Limb (tissue), 2 donors: ENCODE results near the gene SCD.

Source experiments
- DNase-seq, 2 donors: peaks; one replicate each; pipeline ENCODE4 v3.0.0-alpha.2; 2016; ENCODE audit errors: extremely low spot score in 2 of 2

Gene SCD

GRCh38 chr10:100340948-100341847 is 5.8 kb upstream of the SCD start:
- peak in 1 of 2 donors; percentile 37 for DNase-seq

GRCh38 chr10:100341953-100342626 is 4.9 kb upstream of the SCD start:
- DNase-seq = peak in 1 of 2 donors; percentile 39

- no peak for DNase-seq
Measured at GRCh38 chr10:100342627-100342972, 4.4 kb upstream of the SCD start.

- DNase-seq = no peak
Measured at GRCh38 chr10:100344241-100344788, 2.7 kb upstream of the SCD start.

DNA sequence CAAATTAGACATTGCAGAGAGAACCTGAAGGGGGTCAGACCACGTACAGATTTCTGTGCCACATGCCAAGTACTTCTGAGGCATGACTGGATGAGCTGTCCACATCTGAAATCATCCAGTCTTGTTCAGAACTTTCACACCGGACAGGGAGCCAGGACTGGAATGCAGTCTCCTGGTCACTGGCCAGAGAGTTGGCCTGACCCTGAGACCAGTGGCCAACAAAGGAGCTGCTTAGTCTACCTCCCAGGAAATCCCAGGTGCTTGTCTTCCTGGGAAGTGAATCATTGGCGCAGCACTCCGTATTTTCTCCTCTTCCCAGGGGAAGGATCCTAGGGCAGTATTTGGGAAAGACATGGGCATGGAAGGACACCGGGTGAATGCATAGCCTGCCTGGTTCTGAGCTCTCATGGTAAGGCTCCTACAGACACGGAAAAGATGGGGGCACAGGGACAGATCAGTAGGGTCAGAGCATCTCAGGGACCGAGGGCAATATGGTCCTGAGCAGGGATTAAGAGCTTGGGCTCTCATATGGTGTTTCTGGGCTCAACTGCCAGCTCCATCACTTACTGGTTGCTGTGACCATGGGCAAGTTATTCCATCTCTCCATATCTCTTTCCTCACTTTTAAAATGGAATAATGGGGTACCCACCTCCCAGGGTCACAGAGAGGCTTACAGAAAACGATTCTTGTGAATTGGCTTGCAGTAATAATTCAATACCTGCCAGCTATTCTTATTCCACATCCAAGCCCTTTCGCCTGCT is 1.3 kb upstream of the SCD start:
- no peak for DNase-seq

- DNase-seq = peak; percentile 40 to 88
Measured at GRCh38 chr10:100346351-100346764, 675 bp upstream of the SCD start.

DNA sequence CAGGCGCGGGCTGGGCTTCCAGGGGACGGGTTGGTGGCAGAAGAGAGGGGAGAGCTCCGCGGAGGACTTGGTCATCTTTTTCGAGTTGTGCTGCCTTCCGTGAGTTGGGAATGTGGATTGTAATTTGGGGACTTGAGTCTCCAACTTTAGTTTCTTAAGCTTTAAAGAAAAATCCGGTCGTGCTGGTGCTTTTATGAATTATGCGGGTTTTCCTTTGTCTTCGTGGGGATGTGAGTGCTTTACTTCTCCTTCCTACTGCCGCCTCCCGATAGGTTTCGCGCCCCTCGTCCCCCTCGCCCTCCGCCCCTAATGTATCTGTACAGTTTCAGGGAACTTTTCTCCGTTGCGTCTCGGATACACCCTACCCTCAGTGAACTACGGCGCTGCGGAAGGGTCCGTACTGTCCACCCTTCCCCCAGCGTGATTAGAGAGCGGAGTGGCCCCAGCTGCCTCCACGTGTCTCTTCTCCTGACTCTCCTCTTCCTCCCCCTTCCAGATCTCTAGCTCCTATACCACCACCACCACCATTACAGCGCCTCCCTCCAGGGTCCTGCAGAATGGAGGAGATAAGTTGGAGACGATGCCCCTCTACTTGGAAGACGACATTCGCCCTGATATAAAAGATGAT is 649 bp downstream of the SCD start:
- peak; percentile 18 to 50 for DNase-seq

- no peak for DNase-seq
Measured at GRCh38 chr10:100348389-100348927, 1.4 kb downstream of the SCD start.

DNA sequence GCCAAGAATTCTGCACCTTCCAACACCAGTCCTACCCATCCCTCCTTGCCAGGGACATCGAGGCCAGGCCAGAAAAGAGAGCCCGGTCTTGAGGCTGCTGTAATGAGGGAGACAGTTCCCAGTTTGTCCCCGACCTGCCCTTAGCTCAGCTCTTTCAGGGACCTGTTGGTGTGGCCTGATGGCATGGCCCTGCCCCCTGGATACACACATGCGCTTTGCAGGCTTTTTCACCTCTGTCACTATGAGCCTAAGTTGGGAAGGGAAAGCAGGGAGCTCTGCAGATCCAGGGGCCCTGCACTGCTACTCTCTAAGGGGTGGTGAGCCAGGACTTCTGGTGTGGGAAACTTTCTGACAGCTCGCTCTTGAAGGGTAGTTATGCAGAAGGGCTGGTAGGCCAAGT is 2.1 kb downstream of the SCD start:
- DNase-seq = no peak

- DNase-seq = no peak
Measured at GRCh38 chr10:100349672-100350071, 2.6 kb downstream of the SCD start.

DNA sequence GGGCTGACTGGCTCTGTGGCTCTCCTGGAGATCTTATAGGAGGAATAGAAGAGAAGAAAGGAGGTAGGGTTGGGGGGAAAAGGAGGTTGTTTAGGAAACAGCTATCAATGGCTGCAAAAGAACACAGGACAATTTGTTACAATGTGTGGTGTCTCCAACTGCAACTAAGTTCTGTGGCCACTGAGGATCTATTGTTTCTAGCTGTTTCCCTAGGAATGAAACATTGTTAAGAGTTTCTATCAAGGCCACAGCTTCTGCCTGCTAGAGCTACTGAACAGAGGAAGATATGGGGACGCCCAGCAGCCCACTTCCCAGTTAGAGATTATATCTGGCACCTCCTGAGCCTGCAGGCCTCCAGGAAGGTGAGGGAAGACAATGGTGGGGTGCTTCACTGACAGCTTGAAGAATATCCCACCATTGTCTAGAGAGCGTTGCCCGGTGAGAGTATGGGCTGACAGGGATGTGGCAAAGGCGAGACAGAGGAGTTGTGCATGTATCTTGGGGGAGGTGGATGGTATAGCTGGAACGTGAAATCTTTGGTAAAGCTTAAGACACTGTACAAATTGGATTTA is 4.0 kb downstream of the SCD start:
- DNase-seq = no peak

DNA sequence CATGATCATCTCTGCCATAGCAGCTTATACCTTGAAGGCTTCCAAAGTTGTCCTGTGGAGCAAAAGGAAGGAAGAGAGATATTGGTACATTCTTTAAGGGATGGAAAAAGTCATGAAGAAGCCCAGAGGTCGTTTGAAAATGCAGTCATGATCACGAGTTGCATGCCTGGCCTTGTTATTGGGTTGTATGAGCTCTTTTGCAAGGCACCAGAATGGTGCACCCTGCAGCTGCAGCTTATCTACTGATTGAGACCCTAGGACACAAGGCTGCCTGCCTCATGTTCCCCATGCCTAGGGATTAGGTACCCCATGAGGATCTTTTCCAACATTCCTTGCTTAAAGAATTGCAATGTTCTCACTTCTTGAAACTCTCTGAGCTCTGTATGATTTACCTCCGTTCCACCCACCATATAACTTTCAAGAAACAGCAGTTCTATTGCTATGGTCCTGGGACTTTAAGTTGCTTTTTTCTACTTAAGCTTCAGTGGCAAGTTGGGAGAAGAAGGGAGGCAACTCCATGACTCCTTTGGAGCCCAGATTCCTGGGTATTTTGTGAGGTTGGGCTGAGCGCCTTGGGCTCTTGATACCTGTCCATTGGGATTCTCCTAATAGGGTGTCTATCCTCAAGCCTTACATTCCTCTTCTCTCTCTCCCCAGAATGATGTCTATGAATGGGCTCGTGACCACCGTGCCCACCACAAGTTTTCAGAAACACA is 6.9 kb downstream of the SCD start:
- DNase-seq = no peak

- no peak for DNase-seq
Measured at GRCh38 chr10:100355086-100355485, 8.1 kb downstream of the SCD start.

DNA sequence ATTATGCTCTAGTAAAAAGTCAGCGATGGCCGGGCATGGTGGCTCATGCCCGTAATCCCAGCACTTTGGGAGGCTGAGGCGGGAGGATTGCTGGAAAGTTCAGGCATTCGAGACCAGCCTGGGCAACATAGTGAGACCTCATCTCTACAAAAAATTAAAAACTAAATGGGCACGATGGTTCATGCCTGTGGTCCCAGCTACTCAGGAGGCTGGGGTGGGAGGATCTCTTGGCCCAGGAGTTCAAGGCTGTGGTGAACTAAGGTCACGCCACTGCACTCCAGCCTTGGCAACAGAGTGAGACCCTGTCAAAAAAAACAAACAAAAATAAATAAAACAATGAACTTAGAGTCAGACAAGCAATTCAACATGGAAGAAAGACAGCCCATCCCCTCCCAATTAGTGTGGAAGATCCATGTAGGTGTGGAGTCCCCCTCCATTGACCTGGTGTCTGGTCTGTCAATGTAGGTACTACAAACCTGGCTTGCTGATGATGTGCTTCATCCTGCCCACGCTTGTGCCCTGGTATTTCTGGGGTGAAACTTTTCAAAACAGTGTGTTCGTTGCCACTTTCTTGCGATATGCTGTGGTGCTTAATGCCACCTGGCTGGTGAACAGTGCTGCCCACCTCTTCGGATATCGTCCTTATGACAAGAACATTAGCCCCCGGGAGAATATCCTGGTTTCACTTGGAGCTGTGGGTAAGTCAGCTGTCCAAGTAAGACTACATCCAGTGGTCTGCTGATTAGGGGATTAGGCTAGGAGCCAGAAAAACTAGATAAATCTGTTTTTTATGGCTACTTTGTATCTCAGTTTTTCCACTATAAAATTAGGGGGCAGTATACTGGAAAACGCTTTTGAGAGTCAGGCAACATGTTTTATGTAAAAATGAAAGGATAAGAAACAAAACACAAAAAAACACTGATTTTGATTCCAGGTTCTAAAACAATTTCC is 9.3 kb downstream of the SCD start:
- DNase-seq = no peak

DNA sequence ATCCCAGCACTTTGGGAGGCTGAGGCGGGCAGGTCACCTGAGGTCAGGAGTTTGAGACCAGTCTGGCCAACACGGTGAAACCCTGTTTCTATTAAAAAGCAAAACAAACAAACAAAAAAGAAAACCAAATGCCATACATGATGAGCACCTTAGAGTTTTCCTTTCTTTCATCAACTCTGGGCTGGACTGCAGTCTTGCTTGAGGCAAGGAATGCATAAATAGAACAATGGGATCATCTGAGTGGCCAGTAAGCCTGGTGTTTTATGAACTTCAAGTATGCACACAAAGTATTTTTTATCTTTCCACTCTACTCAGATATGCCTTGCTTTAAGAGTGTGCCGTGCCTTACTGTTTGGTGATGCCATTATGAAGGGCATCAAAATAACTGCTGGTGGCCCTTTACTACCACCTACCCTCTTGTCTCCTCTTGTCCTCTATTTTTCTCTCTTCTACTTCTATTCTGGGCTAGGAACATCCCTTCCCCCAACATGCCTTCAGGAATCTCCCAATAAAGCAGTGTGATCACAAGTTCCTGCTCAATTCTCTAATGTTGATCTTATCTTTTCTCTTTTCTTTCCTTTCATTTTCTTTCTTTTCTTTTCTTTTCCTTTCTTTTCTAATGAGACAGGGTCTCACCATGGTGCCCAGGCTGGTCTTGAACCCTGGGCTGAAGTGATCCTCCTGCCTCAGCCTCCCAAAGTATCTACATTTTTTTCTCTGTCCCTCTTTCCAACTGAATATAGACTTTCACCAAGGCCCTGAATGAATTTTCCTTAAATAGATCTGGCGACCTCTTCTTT is 10.2 kb downstream of the SCD start:
- no peak for DNase-seq

GRCh38 chr10:100359030-100359432 is 12.0 kb downstream of the SCD start:
- no peak for DNase-seq

DNA sequence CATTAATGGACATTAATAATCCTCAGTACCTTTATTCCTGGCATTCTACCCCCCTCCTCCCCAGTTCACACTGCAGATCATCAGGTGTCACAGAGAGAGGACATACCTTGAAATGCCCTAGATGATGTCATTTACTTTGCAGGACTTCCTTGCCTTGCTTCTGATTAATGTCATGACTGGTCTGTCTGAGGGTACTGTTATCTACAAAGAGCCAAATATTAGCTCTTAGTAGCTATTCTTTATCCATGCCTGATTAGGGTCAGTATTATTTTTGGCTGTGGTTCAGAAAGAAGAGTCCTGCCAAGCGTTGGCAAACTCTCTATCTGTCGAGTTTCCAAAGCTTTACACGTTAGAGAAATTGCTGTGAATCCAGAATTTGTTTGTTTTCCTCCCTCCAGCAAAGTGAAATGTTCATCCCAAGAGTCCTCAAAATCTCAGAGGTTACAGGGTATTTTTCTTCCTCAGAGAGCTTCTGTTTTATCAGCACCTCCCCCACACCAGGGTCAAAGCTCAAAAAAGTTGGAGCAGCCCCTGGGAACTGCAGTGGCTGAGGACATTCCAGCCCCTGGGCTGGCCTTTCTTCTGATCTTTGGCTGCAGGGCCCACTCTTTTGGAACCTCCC is 12.6 kb downstream of the SCD start:
- DNase-seq = no peak

DNA sequence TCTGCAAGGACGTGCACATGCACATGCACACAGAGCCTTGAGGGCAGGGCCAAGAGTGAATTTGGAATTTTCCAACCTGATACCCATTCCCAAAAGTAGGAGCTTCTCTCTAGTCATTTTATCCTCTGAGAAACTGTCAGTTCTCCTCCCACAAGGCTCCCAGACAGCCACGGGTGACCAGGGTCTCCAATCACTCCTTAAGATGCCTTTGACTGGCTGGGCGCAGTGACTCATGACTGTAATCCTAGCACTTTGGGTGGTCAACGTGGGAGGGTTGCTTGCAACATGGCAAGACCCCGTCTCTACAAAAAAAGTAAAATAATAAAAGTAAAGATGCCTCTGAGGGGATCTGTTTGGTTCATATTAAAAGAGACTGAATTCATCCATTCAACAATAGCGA is 13.2 kb downstream of the SCD start:
- DNase-seq = no peak
